ENCODE results near the gene CALCR. TPM values are rescaled to one million over a fixed set of nuclear protein-coding genes. Genes with fewer than 3 reads are reported as not detected.

The CALCR gene
- total and polyA plus RNA-seq, 4 donors = 0.39 to 2.4 (median 0.82) TPM

- peak in 1 of 6 donors; percentile 8 for DNase-seq (ENCODE audit: low read depth in 4 of 6, low spot score in 6 of 6)
Measured at GRCh38 chr7:93471456-93471855, 103.1 kb downstream of the CALCR start.

GRCh38 chr7:93463764-93464163 lies 110.8 kb downstream of the CALCR start:
- no peak for DNase-seq (ENCODE audit: low read depth in 4 of 6, low spot score in 6 of 6)
- Histone ChIP-seq H3K27me3 (ENCODE audit: control insufficient read depth, insufficient read depth, low read length) (no peaks in the 10 kb centered on the region), H3K36me3 (ENCODE audit: control insufficient read depth, insufficient read depth, low read length) (no peaks in the 10 kb centered on the region), H3K27ac (ENCODE audit: low read depth, low read length) (no peak overlapping the region), H3K4me3 (ENCODE audit: low read depth, low read length) (no peak overlapping the region), H3K9me3 (ENCODE audit: control insufficient read depth, insufficient read depth, low read length) (no peaks in the 10 kb centered on the region), H3K4me1 (ENCODE audit: control insufficient read depth, insufficient read depth, low read length) (no peaks in the 10 kb centered on the region)
- no CpG with 5 or more reads among the region's 2 CpGs for WGBS (ENCODE audit: insufficient coverage)

More at GRCh38 chr7:93471456-93471855, 103.1 kb downstream of the CALCR start:
- H3K27me3 ChIP-seq (ENCODE audit: control insufficient read depth, insufficient read depth, low read length) = no peaks in the 10 kb centered on the region
- H3K4me3 ChIP-seq (ENCODE audit: low read depth, low read length) = no peak overlapping the region
- no peak overlapping the region for H3K27ac ChIP-seq (ENCODE audit: low read depth, low read length)
- no CpG with 5 or more reads among the region's 2 CpGs for WGBS (ENCODE audit: insufficient coverage)
- no peaks in the 10 kb centered on the region for H3K9me3 ChIP-seq (ENCODE audit: control insufficient read depth, insufficient read depth, low read length)
- H3K36me3 ChIP-seq (ENCODE audit: control insufficient read depth, insufficient read depth, low read length) = no peaks in the 10 kb centered on the region
- no peaks in the 10 kb centered on the region for H3K4me1 ChIP-seq (ENCODE audit: control insufficient read depth, insufficient read depth, low read length)

GRCh38 chr7:93461350-93461749 lies 113.2 kb downstream of the CALCR start:
- H3K4me1 ChIP-seq (ENCODE audit: control insufficient read depth, insufficient read depth, low read length) = no peaks in the 10 kb centered on the region
- H3K27me3 ChIP-seq (ENCODE audit: control insufficient read depth, insufficient read depth, low read length) = no peaks in the 10 kb centered on the region
- 69% methylated on average over 2 of the region's 2 CpGs for WGBS (ENCODE audit: insufficient coverage)
- no peaks in the 10 kb centered on the region for H3K36me3 ChIP-seq (ENCODE audit: control insufficient read depth, insufficient read depth, low read length)
- peak in 2 of 6 donors; percentile 47 to 63 for DNase-seq (ENCODE audit: low read depth in 4 of 6, low spot score in 6 of 6)
- no peak overlapping the region for H3K4me3 ChIP-seq (ENCODE audit: low read depth, low read length)
- no peak overlapping the region for H3K27ac ChIP-seq (ENCODE audit: low read depth, low read length)
- no peaks in the 10 kb centered on the region for H3K9me3 ChIP-seq (ENCODE audit: control insufficient read depth, insufficient read depth, low read length)

- no peaks in the 10 kb centered on the region for H3K9me3 ChIP-seq (ENCODE audit: control insufficient read depth, insufficient read depth, low read length)
- H3K36me3 ChIP-seq (ENCODE audit: control insufficient read depth, insufficient read depth, low read length) = no peaks in the 10 kb centered on the region
- no peaks in the 10 kb centered on the region for H3K4me1 ChIP-seq (ENCODE audit: control insufficient read depth, insufficient read depth, low read length)
- DNase-seq (ENCODE audit: low read depth in 4 of 6, low spot score in 6 of 6) = no peak
- H3K27me3 ChIP-seq (ENCODE audit: control insufficient read depth, insufficient read depth, low read length) = no peaks in the 10 kb centered on the region
- 88% methylated on average over 3 of the region's 4 CpGs for WGBS (ENCODE audit: insufficient coverage)
- H3K27ac ChIP-seq (ENCODE audit: low read depth, low read length) = no peak overlapping the region
- H3K4me3 ChIP-seq (ENCODE audit: low read depth, low read length) = no peak overlapping the region
Measured at GRCh38 chr7:93453262-93453661, 121.3 kb downstream of the CALCR start.

- no peak overlapping the region for H3K4me3 ChIP-seq (ENCODE audit: low read depth, low read length)
- H3K4me1 ChIP-seq (ENCODE audit: control insufficient read depth, insufficient read depth, low read length) = no peaks in the 10 kb centered on the region
- no peaks in the 10 kb centered on the region for H3K27me3 ChIP-seq (ENCODE audit: control insufficient read depth, insufficient read depth, low read length)
- H3K36me3 ChIP-seq (ENCODE audit: control insufficient read depth, insufficient read depth, low read length) = no peaks in the 10 kb centered on the region
- H3K9me3 ChIP-seq (ENCODE audit: control insufficient read depth, insufficient read depth, low read length) = no peaks in the 10 kb centered on the region
- no CpG with 5 or more reads among the region's 1 CpG for WGBS (ENCODE audit: insufficient coverage)
- DNase-seq (ENCODE audit: low read depth in 4 of 6, low spot score in 6 of 6) = peak in 1 of 6 donors; percentile 64
- no peak overlapping the region for H3K27ac ChIP-seq (ENCODE audit: low read depth, low read length)
Measured at GRCh38 chr7:93448176-93448575, 126.3 kb downstream of the CALCR start.

GRCh38 chr7:93447509-93447908 lies 127.0 kb downstream of the CALCR start:
- WGBS (ENCODE audit: insufficient coverage) = no CpG with 5 or more reads among the region's 2 CpGs
- H3K27ac ChIP-seq (ENCODE audit: low read depth, low read length) = no peak overlapping the region
- H3K27me3 ChIP-seq (ENCODE audit: control insufficient read depth, insufficient read depth, low read length) = no peaks in the 10 kb centered on the region
- H3K9me3 ChIP-seq (ENCODE audit: control insufficient read depth, insufficient read depth, low read length) = no peaks in the 10 kb centered on the region
- no peaks in the 10 kb centered on the region for H3K36me3 ChIP-seq (ENCODE audit: control insufficient read depth, insufficient read depth, low read length)
- no peak overlapping the region for H3K4me3 ChIP-seq (ENCODE audit: low read depth, low read length)
- no peak for DNase-seq (ENCODE audit: low read depth in 4 of 6, low spot score in 6 of 6)
- no peaks in the 10 kb centered on the region for H3K4me1 ChIP-seq (ENCODE audit: control insufficient read depth, insufficient read depth, low read length)

GRCh38 chr7:93442478-93443224 lies 131.9 kb downstream of the CALCR start:
- no peak overlapping the region for H3K27ac ChIP-seq (ENCODE audit: low read depth, low read length)
- 47% methylated on average over 3 of the region's 6 CpGs for WGBS (ENCODE audit: insufficient coverage)
- H3K36me3 ChIP-seq (ENCODE audit: control insufficient read depth, insufficient read depth, low read length) = no peaks in the 10 kb centered on the region
- H3K4me3 ChIP-seq (ENCODE audit: low read depth, low read length) = no peak overlapping the region
- no peak for DNase-seq (ENCODE audit: low read depth in 4 of 6, low spot score in 6 of 6)
- H3K4me1 ChIP-seq (ENCODE audit: control insufficient read depth, insufficient read depth, low read length) = no peaks in the 10 kb centered on the region
- H3K9me3 ChIP-seq (ENCODE audit: control insufficient read depth, insufficient read depth, low read length) = no peaks in the 10 kb centered on the region
- H3K27me3 ChIP-seq (ENCODE audit: control insufficient read depth, insufficient read depth, low read length) = no peaks in the 10 kb centered on the region

GRCh38 chr7:93435791-93436190 lies 138.7 kb downstream of the CALCR start:
- Histone ChIP-seq H3K9me3 (ENCODE audit: control insufficient read depth, insufficient read depth, low read length) (no peaks in the 10 kb centered on the region), H3K4me1 (ENCODE audit: control insufficient read depth, insufficient read depth, low read length) (no peaks in the 10 kb centered on the region), H3K27me3 (ENCODE audit: control insufficient read depth, insufficient read depth, low read length) (no peaks in the 10 kb centered on the region), H3K36me3 (ENCODE audit: control insufficient read depth, insufficient read depth, low read length) (no peaks in the 10 kb centered on the region), H3K4me3 (ENCODE audit: low read depth, low read length) (no peak overlapping the region), H3K27ac (ENCODE audit: low read depth, low read length) (no peak overlapping the region)
- DNase-seq (ENCODE audit: low read depth in 4 of 6, low spot score in 6 of 6) = no peak
- 98% methylated on average over 4 of the region's 6 CpGs for WGBS (ENCODE audit: insufficient coverage)

GRCh38 chr7:93432130-93432529 lies 142.4 kb downstream of the CALCR start:
- H3K9me3 ChIP-seq (ENCODE audit: control insufficient read depth, insufficient read depth, low read length) = no peaks in the 10 kb centered on the region
- DNase-seq (ENCODE audit: low read depth in 4 of 6, low spot score in 6 of 6) = no peak
- no peaks in the 10 kb centered on the region for H3K4me1 ChIP-seq (ENCODE audit: control insufficient read depth, insufficient read depth, low read length)
- no peak overlapping the region for H3K27ac ChIP-seq (ENCODE audit: low read depth, low read length)
- no peak overlapping the region for H3K4me3 ChIP-seq (ENCODE audit: low read depth, low read length)
- no CpG with 5 or more reads among the region's 2 CpGs for WGBS (ENCODE audit: insufficient coverage)
- no peaks in the 10 kb centered on the region for H3K27me3 ChIP-seq (ENCODE audit: control insufficient read depth, insufficient read depth, low read length)
- no peaks in the 10 kb centered on the region for H3K36me3 ChIP-seq (ENCODE audit: control insufficient read depth, insufficient read depth, low read length)

- H3K27ac ChIP-seq (ENCODE audit: low read depth, low read length) = no peak overlapping the region
- no peaks in the 10 kb centered on the region for H3K9me3 ChIP-seq (ENCODE audit: control insufficient read depth, insufficient read depth, low read length)
- H3K4me1 ChIP-seq (ENCODE audit: control insufficient read depth, insufficient read depth, low read length) = no peaks in the 10 kb centered on the region
- no peaks in the 10 kb centered on the region for H3K36me3 ChIP-seq (ENCODE audit: control insufficient read depth, insufficient read depth, low read length)
- 80% methylated on average over 5 of the region's 8 CpGs for WGBS (ENCODE audit: insufficient coverage)
- no peak for DNase-seq (ENCODE audit: low read depth in 4 of 6, low spot score in 6 of 6)
- H3K4me3 ChIP-seq (ENCODE audit: low read depth, low read length) = no peak overlapping the region
- no peaks in the 10 kb centered on the region for H3K27me3 ChIP-seq (ENCODE audit: control insufficient read depth, insufficient read depth, low read length)
Measured at GRCh38 chr7:93430917-93431588, 143.5 kb downstream of the CALCR start.

All from spinal cord (tissue), 10 donors.